ENCODE measurements around the gene INO80.
"Not testable (repeated sequence)": the region's sequence is repeated elsewhere in the genome, so short reads cannot be mapped to it uniquely, and the experiment has no call there.

INO80 gene

DNA sequence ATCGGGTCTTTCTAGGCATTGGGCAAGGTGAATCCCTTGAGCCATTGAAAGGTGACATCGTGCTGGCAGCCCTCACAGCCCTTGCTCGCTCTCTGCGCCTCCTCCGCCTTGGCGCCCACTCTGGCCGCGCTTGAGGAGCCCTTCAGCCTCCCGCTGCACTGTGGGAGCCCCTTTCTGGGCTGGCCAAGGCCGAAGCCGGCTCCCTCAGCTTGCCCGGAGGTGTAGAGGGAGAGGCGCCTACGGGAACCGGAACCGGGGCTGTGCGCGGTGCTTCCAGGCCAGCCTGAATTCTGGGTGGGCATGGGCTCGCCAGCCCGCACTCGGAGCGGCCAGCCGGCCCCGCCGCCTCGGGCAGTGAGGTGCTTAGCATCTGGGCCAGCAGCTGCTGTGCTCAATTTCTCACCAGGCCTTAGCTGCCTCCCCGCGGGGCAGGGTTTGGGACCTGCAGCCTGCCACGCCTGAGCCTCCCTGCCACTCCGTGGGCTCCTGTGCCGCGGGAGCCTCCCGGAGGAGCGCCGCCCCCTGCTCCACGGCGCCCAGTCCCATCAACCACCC is 35.4 kb upstream of the INO80 start:
- DNase-seq (ENCODE audit: low read depth), result no peak
- TF ChIP-seq, protein P1, sequence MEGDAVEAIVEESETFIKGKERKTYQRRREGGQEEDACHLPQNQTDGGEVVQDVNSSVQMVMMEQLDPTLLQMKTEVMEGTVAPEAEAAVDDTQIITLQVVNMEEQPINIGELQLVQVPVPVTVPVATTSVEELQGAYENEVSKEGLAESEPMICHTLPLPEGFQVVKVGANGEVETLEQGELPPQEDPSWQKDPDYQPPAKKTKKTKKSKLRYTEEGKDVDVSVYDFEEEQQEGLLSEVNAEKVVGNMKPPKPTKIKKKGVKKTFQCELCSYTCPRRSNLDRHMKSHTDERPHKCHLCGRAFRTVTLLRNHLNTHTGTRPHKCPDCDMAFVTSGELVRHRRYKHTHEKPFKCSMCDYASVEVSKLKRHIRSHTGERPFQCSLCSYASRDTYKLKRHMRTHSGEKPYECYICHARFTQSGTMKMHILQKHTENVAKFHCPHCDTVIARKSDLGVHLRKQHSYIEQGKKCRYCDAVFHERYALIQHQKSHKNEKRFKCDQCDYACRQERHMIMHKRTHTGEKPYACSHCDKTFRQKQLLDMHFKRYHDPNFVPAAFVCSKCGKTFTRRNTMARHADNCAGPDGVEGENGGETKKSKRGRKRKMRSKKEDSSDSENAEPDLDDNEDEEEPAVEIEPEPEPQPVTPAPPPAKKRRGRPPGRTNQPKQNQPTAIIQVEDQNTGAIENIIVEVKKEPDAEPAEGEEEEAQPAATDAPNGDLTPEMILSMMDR (conservative IDR thresholded peaks at IDR 0.05; ENCODE audit: low read length), result no peak
- no peak overlapping the region for H3K4me3 ChIP-seq (ENCODE audit: low read length)

DNA sequence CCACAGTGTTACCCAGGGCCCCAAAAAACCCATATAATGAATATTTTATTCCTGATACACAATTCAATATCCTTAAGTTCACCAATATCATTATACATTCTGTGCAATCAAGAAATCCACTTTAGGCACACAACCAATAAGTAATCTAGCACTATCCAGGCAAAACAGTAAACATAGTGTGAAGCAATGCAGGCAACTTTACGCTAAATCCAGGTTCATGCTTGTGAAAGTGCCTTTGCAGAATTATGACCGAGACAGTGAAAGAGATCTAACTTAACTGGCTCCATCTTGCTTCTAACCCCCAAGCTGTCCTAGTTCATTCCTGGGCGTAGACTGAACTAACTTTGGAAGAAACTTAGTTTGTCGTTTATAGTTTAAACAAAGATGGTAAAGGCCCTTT is 34.2 kb upstream of the INO80 start:
- no peak for DNase-seq (ENCODE audit: low read depth)
- no peak overlapping the region for H3K4me3 ChIP-seq (ENCODE audit: low read length)
- TF ChIP-seq, protein P1 (conservative IDR thresholded peaks at IDR 0.05; ENCODE audit: low read length), result no peak

- H3K4me3 ChIP-seq (ENCODE audit: low read length), result no peak overlapping the region
- DNase-seq (ENCODE audit: low read depth), result no peak
- TF ChIP-seq, protein P1 (conservative IDR thresholded peaks at IDR 0.05; ENCODE audit: low read length), result no peak
Measured at GRCh38 chr15:41148065-41148464, 32.0 kb upstream of the INO80 start.

DNA sequence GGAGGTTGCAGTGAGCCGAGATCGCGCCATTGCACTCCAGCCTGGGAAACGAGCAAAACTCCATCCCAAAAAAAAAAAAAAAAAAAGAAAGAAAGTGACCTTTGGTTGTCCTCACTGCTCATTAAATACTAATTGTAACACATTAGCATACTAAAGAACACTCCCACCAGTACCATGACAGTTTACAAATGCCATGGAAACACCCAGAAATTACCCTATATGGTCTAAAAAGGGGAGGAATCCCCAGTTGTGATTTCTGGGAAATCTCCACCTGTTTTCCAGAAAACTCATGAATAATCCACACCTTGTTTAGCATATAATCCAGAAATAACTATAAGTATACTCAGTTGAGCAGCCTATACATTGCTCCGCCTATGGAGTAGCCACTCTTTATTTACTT is 23.5 kb upstream of the INO80 start:
- TF ChIP-seq, protein P1 (conservative IDR thresholded peaks at IDR 0.05; ENCODE audit: low read length), result no peak
- no peak overlapping the region for H3K4me3 ChIP-seq (ENCODE audit: low read length)
- DNase-seq (ENCODE audit: low read depth), result no peak

- DNase-seq (ENCODE audit: low read depth); H3K4me3 ChIP-seq (ENCODE audit: low read length): not testable (repeated sequence)
Measured at GRCh38 chr15:41139112-41139511, 23.0 kb upstream of the INO80 start.

DNA sequence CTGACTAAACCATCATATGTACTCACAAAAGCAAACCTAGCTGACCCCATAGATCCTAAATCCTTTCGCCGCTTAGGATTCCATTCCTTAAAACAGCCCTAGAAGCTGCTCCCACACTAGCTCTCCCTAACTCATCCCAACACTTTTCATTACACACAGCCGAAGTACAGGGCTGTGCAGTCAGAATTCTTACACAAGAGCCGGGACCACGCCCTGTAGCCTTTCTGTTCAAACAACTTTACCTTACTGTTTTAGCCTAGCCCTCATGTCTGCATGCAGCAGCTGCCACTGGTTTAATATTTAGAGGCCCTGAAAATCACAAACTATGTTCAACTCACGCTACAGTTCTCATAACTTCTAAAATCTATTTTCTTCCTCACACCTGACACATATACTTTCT is 19.5 kb upstream of the INO80 start:
- not testable (repeated sequence) for DNase-seq (ENCODE audit: low read depth); H3K4me3 ChIP-seq (ENCODE audit: low read length)

DNA sequence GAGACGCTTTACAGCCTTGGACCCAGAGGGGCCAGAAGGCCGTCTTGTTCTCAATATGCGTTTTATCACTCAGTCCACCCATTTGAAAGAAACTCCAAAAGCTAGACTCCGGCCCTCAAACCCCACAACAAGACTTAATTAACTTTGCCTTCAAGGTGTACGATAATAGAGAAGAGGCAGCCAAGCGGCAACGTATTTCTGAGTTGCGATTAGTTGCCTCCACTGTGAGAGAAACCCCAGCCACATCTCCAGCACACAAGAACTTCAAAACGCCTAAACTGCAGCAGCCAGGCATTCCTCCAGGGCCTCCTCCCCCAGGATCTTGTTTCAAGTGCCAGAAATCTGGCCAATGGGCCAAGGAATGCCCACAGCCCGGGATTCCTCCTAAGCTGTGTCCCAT is 17.4 kb upstream of the INO80 start:
- DNase-seq (ENCODE audit: low read depth), result no peak
- TF ChIP-seq, protein P1 (conservative IDR thresholded peaks at IDR 0.05; ENCODE audit: low read length), result no peak
- H3K4me3 ChIP-seq (ENCODE audit: low read length), result no peak overlapping the region

DNA sequence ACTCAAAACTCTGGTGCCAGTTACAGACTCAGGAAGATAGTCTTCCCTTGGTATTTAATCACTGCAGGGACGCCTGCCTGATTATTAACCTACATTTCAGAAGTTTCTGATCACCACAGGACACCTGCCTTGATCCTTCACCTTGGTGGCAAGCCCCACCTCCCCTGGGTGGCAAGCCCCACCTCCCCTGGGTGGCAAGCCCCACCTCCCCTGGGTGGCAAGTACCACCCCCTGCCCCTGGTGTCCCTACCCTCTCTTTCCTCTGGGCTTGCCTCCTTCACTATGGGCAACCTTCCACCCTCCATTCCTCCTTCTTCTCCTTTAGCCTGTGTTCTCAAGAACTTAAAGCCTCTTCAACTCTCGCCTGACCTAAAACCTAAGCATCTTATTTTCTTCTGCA is 16.0 kb upstream of the INO80 start:
- not testable (repeated sequence) for H3K4me3 ChIP-seq (ENCODE audit: low read length); DNase-seq (ENCODE audit: low read depth)

GRCh38 chr15:41128174-41128902 is 12.3 kb upstream of the INO80 start:
- TF ChIP-seq, protein P1 (conservative IDR thresholded peaks at IDR 0.05; ENCODE audit: low read length), result no peak
- no peak for DNase-seq (ENCODE audit: low read depth)
- H3K4me3 ChIP-seq (ENCODE audit: low read length), result no peak overlapping the region

Measured in AG10803 (cell line).